ENCODE measurements around the gene TRAPPC12.
A peak's percentile ranks its signal among the peaks of the same experiment; 100 is the strongest.

The TRAPPC12 gene

DNA sequence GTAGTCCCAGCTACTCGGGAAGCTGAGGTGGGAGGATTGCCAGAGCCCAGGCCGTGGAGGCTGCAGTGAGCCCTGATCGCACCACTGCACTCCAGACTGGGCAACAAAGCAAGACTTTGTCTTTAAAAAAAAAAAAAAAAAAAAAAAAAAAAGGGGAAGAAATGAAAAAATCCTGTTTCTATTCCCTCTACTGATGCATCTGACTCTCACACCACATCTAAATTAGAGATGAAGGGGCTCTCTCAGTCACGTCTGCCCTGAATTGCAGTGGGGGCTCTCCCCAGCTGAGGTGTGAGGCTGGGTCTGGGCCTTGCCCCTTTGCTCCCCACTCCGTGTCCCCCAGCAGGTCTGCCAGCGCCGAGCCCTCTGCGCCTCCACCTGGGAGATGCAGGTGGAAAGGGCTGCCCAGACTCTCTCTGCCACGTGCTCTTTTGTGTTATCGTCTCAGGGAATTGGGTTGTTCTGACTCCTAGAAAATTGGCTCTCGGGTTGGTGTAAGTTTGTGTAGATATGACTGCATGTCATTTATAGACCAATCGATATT is 30.2 kb downstream of the TRAPPC12 start:
- DNase-seq = no peak

GRCh38 chr2:3411103-3411502 is 31.6 kb downstream of the TRAPPC12 start:
- DNase-seq = no peak

DNA sequence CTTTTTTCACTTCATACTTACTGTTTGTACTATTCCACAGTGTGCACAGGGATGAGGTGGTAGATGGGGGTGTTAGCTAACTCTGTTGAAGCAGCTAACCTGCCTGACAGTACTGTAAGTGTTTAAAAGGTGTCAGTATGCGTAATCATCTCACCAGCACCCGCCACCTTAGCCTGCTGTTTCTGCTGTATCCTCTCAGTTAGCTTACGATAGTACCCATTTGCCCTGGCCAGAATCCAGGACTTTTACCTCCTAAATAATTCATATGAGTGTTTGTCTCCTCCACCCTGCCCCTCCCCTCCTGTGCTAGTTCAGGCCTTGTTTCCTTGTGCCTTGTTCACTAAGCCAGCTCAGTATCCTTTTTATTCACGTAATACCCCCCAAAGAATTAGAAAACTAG is 34.2 kb downstream of the TRAPPC12 start:
- DNase-seq = no peak

- no peak for DNase-seq
These were observed 34.8 kb downstream of the TRAPPC12 start for GRCh38 chr2:3414133-3414860.

- DNase-seq = no peak
These were observed 39.4 kb downstream of the TRAPPC12 start for GRCh38 chr2:3418766-3419404.

- no peak for DNase-seq
These were observed 40.7 kb downstream of the TRAPPC12 start for GRCh38 chr2:3420076-3420768.

- no peak for DNase-seq
These were observed 41.4 kb downstream of the TRAPPC12 start for GRCh38 chr2:3420769-3421397.

- DNase-seq = no peak
These were observed 42.1 kb downstream of the TRAPPC12 start for GRCh38 chr2:3421580-3421979.

GRCh38 chr2:3422161-3422779 is 42.8 kb downstream of the TRAPPC12 start:
- no peak for DNase-seq

DNA sequence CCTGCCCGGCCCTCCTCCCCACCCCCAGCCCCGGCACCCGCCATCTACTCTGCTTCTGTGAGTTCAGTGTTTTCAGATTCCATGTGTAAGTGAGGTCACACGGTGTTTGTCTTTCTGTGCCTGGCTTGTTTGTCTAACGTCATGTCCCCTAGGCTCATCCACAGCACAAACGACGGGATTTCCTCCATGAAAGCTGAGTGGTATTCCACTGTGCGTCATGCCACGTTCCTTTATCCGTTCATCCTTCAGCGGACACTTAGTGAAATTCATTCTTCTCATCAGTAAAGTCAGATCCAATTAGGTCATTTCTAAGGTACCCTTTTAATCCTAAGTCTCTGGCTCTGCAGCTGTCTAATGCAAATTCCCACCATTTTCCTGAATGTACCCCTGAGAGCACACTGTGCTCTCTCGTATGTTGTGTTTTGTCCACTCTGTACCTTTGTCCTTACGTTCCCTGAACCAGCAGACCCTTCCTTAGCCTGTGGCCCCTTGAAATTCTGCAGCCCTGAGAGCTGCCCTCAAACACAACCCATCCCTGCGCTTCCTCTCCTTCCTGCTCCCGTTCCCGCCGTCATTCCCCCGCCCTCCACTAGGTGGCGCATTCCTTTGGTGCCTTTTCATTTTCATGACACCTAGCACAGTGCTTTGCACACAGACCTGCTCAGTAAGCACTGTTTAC is 44.1 kb downstream of the TRAPPC12 start:
- peak; percentile 93 for DNase-seq

DNA sequence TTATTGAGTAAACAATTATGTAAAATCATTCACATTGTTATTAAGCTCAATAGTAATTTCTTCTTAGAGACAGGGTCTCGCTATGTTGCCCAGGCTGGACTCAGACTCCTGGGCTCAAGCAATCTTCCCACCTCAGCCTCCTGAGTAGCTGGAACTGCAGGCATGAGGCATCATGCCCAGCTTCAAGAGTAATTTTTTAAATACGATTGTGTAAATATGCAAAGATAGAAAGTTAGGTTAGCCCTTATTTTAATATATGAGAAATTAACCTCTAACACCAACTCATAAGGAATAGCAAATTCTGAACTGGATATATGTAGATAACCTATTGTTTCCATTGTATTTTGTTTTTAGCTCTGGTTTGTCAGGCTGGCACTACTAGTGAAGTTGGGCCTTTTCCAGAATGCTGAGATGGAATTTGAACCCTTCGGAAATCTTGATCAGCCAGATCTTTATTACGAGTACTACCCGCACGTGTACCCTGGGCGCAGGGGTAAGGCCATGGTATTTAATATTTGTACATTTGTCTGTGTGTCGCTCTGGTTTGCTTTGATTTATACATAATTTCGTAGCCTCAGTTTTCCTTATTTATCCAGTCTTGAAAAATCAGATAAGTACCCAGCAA is 44.8 kb downstream of the TRAPPC12 start:
- DNase-seq = no peak

- DNase-seq = no peak
These were observed 47.1 kb downstream of the TRAPPC12 start for GRCh38 chr2:3426615-3427014.

DNA sequence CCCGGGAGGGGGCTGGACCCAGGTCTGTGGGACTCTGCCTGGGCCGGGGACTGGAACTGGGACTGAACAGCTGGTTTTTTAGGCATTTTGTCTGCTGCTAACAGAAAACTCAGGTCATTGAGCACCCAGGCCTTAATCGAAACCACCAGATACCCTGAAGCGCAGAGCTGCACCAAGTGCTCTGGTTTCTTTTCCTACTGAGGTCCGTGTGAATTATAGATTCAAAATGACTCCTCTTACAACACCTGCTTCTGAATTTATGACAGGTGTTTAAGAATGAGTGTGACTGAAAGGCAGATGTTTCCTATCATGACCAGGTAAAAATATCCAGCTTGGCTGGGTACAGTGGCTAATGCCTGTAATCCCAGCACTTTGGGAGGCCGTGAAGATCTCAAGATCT is 47.8 kb downstream of the TRAPPC12 start:
- no peak for DNase-seq

DNA sequence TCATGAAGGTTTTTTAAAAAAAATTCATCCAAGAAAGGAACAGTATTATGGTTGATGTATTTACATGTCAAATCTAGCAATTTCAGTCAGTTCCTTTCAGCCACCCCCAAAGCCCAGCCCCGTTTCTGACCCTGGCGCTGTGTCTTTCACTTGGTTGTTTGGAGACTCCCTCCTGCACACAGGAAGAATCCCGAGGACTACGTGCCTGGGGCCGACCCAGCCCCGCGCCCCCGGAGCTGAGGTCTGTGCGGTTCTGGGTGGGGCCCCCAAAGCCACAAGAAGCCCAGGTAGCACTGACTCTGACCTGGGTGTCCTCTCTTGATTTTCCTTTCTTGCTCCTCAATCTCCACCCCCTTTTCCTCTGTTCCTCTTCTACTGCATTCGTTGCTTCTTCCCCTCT is 49.1 kb downstream of the TRAPPC12 start:
- DNase-seq = no peak

DNA sequence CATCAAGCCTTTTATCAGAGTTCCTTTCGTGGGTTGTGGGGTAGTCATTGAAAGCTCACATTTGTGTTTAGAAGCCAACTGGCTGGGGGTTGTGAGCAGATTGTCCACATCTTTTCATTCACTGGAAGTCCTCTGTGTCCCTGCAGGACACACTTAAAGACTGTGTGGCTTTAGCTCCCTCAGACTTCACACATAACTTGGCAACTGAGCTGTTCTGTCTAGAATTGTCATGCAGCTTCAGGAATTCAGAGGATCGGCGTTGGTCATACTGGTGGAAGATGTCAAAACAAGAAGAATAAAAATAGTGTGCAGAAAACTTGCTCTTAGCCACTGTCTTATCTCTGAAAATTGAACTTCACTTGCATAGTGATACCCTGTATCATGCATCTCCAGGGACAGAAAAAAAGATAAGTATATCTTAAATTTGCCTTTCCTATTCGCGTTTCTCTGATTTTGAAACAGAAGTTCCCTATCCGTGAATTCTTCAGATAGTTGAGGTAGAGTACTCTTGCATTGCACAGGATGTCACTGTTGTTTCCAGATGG is 49.6 kb downstream of the TRAPPC12 start:
- DNase-seq = no peak

GRCh38 chr2:3430172-3430571 is 50.7 kb downstream of the TRAPPC12 start:
- no peak for DNase-seq

GRCh38 chr2:3430740-3431490 is 51.4 kb downstream of the TRAPPC12 start:
- no peak for DNase-seq

DNA sequence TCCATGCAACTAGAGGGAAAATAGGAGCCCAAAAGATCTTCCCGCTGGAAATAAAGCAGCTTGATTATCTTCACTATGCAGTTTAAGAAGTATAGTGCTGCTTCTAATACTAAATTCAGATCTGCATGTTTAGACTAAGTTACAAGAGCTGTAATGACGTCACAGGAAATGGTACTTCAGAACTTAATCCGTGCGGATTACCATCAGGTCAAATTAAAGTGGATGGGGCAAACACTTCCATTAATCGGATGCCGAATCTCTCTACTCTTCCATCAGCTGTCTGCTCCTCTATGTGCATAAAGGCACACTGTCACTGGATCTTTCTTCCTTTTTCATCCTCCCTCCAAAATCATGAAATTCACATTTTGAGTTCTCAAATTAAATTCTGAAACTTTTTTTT is 52.6 kb downstream of the TRAPPC12 start:
- no peak for DNase-seq

DNA sequence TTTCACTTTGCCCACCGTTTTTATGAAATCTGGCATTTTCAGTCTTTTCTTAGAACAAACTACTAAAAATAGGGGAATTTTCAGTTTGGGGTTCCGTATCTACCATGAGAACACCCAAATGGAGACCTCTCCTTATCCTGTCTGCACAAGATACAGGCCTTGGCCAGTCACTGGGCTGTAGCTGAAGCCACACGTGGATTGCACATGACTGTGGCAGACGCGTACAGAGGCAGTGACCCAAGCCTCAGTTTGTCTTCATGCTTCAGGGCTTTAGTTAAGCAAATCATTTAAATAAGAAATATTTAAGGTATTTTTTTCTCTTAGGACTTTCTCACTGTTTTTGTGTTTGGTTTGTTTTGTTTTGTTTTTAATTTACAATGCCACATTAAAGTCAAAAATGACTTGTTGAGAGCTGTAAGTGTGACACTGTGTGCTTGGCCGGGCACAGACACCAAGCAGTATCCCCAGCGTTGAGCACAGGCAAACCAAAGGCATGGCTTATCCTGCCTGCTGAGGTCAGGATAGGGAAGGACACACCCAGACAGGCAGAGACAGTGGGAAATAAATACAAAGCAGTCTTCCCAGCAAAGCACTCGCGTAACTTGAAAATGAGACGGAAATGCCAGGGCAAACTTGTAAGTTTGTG is 53.3 kb downstream of the TRAPPC12 start:
- no peak for DNase-seq

DNA sequence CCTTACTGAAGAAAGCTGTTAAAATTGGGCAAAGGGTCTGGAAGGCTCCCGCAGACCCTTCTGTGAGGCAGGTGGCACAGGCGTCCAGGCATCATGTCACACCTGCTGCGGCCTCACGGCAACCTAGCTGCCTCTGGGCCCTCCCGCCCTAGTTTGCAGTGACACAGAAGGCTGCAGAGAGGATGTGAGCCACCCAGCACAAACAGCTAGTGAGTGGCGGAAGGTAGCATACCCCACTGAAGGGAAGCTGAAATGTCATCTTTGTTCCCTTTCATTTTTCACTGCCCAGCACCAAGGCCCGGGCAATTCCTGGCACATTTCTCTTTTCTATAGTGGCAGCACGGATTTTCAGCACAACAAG is 53.8 kb downstream of the TRAPPC12 start:
- no peak for DNase-seq
